HuH-7 (cell line): ENCODE data around the gene MT1HL1.
"Not testable (repeated sequence)": the region's sequence is repeated elsewhere in the genome, so short reads cannot be mapped to it uniquely, and the experiment has no call there.

Experiments
- DNase-seq: peaks from one replicate; pipeline ENCODE4 v3.0.0; 2011; ENCODE audit warnings: low spot score

MT1HL1 gene

DNA sequence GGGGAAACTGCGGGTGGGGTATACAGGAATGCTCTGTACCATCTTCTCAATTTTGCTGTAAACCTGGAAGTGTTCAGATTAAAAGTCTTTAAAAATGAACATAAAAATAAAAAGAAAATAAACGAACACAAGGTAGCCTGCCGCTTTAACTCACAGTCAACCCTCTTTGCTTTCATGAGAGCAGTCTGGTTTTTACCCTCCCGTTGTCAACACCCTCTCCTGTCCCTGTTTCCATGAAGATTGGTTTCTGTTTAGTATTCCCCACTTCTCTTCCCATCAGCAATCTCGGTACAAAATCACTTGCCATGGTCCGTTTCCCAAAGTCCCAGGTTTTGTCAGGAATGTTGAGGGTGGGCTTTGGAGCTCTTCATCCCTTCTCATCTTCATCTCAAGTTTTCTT, 28.8 kb downstream of the MT1HL1 start:
- DNase-seq = no peak

- DNase-seq = not testable (repeated sequence)
Observed at GRCh38 chr1:236974025-236974424, 30.2 kb downstream of the MT1HL1 start.

- DNase-seq = no peak
Observed at GRCh38 chr1:236966636-236967035, 37.6 kb downstream of the MT1HL1 start.

DNA sequence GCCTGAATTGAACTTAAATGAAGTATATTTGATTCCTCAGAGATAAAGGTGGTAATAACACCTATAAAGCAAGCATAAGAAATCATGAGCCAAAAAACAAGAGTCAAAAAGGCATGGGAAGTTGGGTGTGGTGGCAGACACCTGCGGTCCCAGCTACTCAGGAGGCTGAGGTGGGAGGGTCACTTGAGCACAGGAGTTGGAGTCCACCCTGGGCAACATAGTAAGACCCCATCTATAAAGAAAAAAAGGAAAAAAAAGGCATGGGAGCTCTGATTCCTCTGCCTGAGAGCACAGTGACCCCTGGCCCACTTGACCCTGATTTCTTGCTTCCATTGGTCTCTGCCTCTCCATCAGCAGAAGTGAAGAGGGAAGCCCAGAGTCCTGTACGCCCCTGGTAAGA, 40.3 kb downstream of the MT1HL1 start:
- DNase-seq = no peak

- no peak for DNase-seq
Observed at GRCh38 chr1:236959112-236959511, 45.1 kb downstream of the MT1HL1 start.

GRCh38 chr1:236957235-236957634, 47.0 kb downstream of the MT1HL1 start:
- no peak for DNase-seq
